ENCODE data around the gene SYT17.

The SYT17 gene

DNA sequence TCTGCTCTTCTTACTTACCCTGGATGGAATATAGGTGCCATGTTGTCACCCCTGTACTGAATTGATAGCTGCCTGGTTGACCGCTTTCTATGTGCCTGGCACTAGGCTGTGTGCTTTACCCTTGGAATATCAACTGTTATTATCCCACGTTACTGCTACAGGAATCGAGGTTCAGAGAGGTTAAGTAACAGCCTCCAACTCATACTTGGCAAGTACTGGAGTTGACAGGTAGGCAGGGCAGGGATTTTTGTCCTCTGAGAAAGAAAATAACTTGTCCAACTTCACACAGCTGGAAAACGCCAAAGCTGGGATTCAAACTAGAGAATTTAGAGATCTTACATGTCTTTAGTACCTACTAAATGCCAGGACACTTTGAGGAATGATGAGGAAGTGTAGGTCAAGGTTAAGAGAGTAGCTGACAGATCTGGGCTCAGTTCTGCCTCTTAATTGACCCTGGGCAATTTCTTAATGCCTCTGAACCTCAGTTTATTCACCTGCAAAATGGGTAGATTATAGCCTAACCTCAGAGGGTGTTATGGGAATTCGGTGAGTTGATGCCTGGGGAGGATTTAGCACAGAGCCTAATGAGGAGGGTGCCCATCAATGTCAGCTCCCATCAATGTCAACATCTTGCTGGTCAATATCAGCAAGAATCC lies 28.5 kb upstream of the SYT17 start:
- no peak for DNase-seq

DNA sequence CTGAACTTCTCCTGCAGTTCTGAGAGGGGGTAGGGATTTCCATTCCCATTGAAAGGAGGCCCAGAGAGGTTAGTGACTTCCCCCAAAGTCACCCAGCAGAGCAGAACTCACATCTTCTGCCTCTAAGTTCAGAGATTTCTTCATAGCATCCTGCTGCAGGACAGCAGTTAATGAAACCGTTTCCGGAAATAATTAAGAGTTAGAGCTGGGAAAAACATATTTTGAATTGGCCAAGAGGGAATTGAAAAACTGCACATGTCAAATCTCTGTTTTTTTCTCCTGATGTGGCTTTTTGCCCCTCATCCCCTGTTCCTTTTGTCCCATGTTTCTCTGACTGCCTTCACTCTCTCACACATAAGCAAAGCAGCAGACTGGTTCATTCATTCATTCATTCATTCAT lies 27.6 kb upstream of the SYT17 start:
- DNase-seq = no peak

DNA sequence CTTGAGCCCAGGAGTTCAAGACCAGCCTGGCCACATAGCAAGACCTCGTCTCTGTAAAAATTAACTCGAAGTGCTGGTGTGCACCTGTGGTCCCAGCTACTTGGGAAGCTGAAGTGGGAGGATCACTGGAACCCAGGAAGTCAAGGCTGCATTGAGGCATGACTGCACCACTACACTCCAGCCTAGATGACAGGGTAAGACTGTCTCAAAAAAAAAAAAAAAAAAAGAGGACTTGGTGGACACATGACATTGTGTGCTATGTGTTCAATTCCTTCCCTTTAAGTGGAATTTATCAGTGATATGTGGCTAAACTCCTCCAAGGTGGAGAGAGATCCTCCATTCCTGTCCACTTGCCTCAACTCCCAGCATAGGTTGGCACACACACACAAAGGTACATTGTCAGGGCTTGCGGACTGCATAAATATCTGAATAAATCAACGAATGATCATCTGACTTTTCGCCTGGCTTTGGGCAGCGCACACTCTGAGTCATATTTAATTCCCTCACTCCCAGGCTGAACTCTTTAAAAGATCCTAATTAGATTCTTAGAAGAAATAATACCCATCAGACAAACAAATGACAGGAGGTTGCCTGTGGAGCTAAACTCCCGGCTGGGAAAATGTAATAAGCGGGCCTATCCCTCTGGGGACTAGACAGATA lies 25.0 kb upstream of the SYT17 start:
- no peak for DNase-seq

DNA sequence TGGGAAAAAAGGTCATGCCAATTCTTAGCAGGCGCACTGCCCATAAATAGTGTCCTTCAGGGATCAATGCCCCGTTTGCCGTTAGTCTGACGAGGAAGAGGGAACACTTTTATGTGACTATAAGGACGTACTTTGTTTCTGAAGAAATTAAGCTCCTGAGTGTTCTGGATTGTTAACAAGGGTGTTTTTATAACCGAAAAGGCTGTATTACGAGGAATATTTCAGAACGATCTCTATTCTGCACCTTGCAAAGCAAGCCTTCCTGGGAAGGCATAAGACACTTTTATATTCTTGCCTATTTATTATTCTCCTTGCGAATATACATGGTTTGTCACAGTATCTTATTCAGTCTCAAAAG lies 24.5 kb upstream of the SYT17 start:
- no peak for DNase-seq

DNA sequence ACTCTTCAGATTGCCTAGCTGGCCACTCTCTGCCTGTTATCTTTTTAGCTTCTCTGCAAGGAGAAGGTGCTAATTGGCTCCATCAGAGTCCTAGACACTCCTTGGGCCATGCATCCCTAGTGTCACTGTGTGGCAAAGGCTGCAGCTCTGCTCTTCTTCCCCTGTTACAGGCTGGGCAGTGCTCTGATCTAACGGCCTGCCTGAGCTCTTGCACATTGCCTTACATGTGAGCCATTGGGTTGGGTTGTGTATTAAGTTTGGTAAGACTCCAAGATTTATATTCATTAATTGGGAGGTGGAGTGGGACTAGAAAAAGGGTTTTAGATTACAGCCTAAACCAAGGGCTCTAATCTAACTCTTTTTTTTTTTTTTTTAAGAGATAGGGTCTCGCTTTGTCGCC lies 23.0 kb upstream of the SYT17 start:
- no peak for DNase-seq

DNA sequence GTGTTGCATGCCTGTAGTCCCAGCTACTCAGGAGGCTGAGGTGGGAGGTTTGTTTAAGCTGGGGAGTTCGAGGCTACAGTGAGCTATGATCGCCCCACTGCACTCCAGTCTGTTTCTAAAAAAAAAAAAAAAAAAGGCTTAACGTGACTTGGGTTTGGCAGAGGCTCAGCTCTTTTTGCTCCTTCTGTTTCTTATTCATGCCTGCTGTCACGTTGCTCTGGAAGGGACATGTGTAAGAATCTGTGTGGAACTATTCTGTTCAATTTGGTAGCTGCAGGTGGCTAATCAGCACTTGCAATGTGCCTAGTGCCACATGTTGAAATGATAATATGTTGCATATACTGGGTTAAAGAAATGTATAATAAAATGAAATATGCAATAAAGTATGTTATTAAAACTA lies 20.9 kb upstream of the SYT17 start:
- no peak for DNase-seq

DNA sequence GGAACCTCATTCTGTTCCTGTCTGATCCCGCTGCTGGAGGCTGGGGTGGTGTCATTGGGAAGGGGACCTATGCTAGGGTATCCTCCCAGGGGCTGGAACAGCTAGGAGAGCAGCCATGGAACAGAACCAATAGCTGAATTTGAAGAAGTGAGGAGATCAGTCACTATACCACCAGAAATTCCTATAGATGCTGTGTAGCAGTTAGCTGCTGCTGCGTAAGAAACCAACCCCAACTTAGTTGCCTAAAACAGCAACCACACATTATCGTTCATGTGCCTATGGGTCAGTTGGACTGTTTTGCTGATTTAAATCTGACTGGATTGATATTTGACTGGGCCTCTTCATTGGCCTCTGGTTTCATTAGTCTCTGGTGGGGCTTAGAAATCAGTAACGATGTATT lies 20.4 kb upstream of the SYT17 start:
- DNase-seq = no peak

DNA sequence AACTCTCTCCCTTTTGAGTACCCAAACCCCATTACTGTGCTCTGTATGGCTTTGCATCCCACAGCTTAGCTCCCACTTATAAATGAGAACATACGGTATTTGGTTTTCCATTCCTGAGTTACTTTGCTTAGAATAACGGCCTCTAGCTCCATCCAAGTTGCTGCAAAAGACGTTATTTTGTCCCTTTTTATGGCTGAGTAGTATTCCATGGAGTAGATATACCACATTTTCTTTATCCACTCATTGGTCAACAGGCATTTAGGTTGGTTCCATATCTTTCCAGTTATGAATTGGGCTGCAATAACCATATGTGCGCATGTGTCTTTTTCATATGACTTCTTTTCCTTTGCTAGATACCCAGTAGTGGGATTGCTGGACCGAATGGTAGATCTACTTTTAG lies 19.9 kb upstream of the SYT17 start:
- DNase-seq = no peak

DNA sequence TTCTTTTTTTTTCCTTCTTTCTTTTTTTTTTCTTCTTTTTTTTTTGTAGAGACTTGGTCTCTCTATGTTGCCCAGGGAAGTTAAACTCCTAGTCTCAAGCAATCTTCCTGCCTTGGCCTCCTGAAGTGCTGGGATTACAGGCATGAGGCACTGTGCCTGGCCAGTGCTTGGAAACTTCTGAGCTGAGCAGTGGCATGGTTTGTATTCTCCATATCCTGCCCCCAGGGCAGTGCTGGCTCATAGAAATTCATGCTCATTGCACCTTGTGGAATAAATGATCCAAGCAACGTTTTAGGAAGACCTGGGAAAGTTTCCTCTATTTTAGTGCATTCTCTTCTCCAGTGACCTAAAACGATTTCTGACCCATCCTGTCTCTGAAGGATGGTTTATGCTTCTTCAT lies 16.7 kb upstream of the SYT17 start:
- no peak for DNase-seq

DNA sequence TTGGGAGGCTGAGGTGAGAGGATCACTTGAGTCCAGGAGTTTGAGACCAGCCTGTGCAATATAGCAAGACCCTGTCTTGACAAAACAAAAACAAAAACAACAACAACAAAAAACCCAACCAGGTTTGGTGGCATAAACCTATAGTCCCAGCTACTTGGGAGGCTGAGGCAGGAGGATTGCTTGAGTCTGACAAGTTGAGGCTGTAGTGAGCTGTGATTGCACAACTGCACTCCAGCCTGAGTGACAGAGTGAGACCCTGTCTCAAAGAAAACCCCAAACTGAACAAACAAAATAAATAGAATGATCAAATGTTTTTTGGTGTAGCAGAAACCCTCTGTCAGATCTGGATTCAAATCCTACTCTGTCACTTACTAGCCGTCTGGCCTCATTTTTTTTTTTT lies 16.0 kb upstream of the SYT17 start:
- DNase-seq = no peak

DNA sequence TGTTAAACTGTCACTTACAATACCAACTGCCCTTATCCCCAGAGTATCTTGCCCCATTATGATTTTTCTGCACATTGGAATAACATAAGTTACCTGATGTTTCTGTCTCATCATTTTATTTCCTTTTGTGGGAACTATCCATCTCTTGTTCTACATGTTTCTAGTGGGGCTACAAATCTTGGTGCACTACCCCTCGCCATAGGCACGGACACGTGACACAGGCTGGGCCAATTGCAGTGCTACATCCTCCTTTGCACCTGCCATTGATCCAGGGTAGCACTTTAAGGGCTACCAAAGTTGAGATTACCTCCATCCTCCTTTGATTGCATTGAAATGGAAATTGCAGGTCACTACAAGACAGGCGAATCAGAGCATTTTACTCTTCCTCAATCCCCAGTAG lies 14.2 kb upstream of the SYT17 start:
- DNase-seq = no peak

DNA sequence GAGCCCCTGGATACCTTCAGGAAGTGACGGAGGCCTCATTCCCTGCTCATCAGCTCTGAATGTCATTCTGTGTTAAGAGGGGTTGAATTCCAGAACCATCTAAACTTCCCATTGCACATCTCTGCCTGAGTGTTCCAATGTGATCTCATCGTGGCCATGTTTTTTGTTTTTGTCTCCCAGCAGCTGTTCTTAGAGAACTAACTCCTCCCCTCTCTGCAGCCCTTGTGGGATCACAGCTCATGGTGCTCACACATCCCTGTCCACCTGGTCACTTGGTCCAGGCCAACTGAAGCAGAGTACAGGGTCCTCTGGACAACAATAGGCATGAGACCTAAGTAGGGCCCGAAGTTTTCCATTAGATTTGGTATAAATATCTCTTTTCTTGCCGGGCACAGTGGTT lies 6.0 kb upstream of the SYT17 start:
- no peak for DNase-seq

DNA sequence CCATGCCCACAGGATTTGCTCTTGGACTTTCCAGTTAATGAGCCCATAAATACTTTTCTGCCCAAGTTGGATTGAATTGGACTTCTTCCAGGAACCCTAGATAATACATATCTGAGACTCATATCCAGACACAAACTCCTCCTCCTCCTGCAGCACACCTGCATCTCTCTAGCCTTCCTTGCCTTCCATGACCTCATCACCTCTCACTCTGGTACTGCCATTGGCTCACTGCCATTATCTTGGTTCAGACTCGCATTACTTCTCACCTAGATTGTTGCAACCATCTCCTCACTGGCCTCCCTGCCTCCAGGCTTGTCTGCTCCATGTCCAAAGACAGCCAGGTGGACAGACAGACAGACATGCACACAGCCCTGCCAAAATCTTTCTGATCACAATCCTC lies 4.8 kb upstream of the SYT17 start:
- no peak for DNase-seq

DNA sequence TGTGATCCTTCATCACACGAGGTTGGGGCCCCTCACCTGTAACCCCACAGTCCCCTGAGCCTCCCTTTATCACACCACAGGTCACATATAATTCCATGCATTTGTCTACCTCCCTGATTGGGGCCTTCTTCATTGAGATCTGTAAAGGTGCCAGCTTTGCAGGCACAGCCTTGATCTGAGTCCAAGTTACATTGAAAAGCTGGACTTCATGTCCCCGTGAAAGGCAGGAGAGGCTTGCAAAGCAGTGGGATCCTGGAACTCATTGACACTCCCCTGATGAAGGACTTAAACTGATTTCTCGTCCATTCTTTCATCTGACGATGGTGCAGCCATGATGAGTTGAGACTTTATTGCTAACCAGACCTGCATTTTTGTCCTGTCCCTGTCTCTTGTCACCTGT lies 3.8 kb upstream of the SYT17 start:
- no peak for DNase-seq

DNA sequence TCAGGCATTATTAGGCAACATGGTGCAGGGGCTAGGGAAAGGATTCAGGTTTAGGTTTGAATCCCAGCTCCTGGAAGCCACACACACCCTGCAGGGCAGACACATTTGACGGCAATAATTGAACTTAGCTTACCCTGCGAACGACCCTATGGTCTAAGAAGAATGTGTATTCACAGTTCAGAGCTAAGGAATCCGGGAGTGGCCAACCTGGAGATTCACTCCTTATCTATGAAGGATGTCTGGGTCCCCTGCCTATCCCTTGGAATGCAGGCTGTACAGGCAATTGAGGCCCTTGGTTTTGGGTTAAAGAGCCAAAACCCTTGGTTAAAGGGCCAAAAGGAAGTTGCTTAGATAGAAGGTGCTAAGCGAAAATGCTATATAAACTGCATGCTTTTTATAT lies 2.9 kb upstream of the SYT17 start:
- DNase-seq = no peak

DNA sequence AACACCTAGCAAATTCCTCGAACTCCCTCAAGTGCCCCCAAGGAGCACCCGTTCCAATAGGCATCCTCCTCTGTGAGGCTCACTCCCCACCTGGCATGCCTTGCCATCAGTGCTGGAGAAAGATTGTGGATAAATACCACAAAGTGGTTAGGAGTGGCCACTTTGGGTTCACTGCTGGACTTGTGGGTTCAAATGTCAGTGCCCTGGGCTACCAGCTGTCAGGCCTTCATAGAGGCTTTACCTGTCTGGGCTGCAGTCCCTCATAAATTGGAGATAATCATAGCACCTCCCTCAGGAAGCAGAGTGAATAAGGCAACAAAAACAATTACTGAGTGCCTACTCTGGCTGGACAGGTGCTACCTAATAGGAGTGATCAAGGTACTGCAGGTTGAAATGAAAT lies 1.5 kb upstream of the SYT17 start:
- no peak for DNase-seq

DNA sequence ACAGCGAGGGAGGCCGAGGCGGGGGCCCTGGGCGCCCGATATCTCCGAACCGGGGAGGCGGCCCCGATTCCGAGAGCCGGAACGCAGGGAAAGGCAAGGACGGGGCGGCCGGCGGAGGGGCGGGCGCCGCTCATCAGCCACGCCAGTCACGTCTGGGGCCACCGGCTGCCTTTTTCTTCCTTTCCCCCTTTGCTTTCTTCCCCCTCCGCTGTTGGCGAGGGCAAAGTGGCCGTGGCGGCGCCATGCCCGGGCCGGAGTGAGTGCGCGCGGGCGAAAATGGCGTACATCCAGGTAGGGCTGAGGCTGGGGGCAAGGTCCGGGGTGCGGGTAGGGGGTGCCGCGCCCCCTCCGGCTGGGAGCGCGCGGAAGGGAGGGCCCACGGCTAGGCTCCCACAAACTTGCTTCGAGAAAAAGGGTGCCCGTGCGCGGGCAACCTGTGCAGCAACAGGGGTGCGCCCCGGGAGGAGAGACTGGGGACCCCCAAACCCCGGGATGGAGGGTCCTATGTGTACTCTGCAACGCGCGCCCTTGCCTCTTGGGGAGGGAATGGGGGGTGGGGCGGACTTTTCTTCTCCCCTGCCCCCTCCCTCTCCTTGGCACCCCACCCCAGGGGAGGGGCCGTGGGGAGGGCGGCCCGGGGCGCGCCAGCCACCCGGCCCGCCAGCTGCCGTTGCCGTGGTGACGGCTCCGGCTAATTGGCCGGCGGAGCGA lies 486 bp downstream of the SYT17 start:
- no peak for DNase-seq

DNA sequence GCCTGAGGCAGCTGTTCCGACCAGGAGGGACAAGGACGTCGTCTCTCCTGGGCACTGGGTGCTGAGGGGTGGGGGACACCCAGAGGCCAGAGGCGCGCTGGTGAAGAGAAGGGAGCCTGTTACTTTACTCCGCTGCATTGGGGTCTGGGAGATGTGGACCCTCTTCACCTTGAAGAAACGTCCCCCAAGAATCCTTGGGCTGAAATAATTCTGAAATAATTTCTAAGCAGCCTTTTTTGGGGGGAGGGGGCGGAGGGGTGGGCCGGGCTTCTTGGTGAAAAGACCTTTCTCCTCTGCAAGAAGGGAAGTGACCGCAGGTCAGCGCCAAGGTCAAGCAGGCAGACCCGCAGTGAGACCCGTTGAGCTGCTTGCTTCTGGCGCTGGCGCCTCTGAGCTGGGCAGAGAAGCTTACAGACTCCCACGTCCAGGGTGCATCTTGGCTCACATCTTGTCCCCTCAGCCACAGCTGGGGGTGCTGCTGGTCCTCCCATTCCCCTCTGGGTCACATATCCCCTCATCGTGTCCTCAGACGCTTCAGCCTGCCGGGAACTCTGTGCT lies 1.1 kb downstream of the SYT17 start:
- no peak for DNase-seq

DNA sequence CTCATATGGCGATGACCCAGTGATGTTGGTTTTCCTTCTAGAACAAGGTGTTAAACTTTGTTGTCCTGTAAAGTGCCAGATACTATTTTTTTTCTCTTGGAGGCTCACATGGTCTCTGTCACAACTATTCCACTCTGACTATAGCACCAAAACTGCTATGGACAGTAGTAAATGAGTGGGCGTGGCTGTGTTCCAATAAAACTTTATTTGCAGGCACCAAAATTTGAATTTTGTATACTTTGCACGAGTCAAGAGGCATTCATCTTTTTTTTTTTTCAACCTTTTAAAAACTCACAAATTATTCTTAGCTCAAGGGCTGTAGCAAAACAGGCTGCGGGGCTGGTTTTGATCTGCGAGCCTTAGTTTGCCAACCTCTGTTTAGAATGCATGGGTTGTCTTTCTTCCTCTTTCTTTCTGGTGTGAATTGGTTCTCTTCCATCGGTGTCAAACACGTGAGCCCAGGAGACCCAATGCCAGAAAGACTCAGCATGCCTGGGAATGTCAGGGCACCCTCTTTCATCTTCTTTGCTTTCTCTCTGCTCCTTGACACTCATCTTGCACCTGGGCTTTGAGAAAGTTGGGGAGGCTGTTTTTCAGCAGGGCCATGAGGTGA lies 2.1 kb downstream of the SYT17 start:
- no peak for DNase-seq

DNA sequence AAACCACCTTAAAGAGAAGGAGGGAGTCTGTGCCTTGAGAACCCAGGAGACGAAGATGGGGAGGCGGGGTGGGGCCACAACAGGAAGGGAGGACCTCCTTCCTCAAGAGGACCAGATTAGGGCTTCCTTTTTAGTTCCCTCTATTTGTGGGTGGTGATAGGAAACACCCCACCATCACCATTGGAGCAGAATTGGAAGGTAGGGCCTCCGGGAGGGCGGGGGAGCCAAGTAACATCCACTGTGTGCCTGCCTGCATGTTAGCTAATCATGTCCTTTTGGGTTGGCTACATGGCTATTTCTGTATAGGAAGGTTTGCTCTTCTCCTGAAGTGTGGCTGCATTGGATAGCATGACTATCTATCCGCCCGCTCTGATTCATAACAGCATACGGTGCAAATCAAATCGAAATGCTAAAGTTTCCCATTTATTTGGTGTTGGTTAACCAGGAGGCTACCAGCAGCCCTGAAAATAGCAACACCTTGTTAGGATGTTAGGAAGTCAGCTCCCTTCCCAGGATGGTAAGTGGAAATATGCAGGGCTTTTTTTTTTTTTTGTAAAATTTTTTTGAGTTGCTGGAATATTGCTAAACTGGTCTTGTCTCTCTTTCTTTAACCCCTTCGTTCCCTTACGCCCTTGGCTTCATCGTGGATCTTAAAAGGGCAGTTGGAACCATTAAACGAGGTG lies 4.2 kb downstream of the SYT17 start:
- no peak for DNase-seq

DNA sequence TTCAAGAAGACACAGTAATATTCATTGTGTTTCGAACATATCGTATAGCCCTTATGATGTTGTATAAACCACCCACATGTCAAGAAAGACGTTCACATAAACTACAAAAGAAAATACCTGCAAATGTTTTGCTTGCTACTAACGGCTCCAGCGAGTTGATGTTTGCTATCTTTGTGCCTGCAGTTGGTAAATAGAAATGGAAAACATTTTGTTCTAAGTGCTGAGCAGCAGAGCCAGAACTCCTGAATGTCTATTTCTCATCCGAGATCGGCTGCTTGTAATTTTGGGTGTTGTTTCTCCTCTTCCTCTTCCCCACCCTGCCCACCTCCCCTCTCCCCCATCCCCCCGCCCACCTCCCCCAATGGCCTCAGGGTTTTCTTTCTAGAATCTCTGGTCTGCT lies 5.0 kb downstream of the SYT17 start:
- DNase-seq = no peak

DNA sequence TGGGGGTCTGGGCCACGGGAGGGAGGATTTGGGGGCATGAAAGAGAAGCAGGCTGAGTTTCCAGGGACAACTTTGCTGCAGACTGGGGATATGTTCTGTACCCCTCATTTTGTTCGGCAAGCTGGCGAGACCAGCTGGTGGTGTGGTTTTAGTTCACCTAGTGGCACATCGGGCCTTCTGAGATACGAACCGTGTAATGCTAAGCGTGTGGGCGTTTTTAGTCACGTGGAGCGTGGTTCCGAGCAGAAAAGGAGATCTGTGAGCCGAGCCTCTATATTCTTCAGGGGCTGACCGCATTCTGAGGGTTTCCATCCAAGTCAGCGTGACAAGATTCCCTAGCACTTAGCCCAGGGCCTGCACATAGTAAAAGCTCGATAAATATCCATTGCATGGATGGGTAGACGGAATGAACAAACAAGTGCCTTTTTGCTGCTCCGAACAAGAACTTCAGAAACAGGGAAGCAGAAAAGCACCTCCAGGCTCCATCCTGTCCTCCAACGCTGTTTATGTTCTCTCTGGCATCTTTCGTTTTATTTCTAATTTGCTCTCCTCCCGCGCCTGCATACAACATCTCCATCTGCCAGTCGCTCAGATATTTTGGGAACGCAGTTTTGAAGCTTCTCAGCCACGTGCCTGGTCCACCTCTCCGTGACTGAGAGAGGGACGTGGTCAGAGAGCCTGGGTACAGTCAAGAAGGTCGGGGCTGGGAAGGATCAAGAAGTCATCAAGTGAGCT lies 5.8 kb downstream of the SYT17 start:
- no peak for DNase-seq

DNA sequence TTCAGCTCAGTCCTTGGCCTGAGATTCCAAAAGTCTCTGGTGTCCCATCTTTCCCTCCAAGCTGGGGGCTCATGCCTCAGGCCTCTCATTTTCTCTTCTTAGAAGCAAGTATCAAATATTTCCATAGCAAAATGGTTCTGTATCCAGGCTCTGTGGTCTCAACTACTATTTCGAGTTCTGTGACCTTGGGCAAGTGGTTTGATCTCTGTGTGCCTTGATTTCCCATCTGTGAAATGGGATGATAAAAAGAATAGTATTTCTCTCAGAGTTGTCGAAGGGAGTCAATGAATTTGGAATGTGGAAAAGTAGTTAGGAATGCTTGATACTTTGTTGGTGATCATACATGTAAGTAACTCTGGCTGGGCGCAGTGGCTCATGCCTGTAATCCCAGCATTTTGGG lies 6.4 kb downstream of the SYT17 start:
- no peak for DNase-seq
